Left ventricle myocardium inferior (tissue), 1 donor: ENCODE results near the gene TAB2. TPM values are rescaled to one million over a fixed set of nuclear protein-coding genes. Genes with fewer than 3 reads are reported as not detected.

ENCODE experiments used
- DNase-seq: peaks from one replicate; pipeline ENCODE4 v3.0.0-alpha.2; 2020
- H3K27ac ChIP-seq: fragments of 200-600 bp; replicated peaks from 2 replicates; pipeline ENCODE4 v1.8.0; 2021
- H3K27me3 ChIP-seq: fragments of 200-600 bp; 2 replicates; pipeline ENCODE4 v1.8.0; 2021; ENCODE audit warnings: low read depth
- H3K36me3 ChIP-seq: fragments of 200-600 bp; 2 replicates; pipeline ENCODE4 v1.8.0; 2021
- H3K4me1 ChIP-seq: fragments of 200-600 bp; 2 replicates; pipeline ENCODE4 v1.8.0; 2021
- H3K4me3 ChIP-seq: fragments of 200-600 bp; 2 replicates; pipeline ENCODE4 v1.8.0; 2021; ENCODE audit warnings: mild to moderate bottlenecking, moderate library complexity
- H3K9me3 ChIP-seq: fragments of 200-600 bp; replicated peaks from 2 replicates; pipeline ENCODE4 v1.8.0; 2021
- CTCF ChIP-seq: fragments of 200-600 bp; IDR thresholded peaks from 2 replicates; pipeline ENCODE4 v1.8.0; 2021; ENCODE audit warnings: antibody characterized with exemption, mild to moderate bottlenecking, borderline replicate concordance
- intact Hi-C: fragments of 100-400 bp; cut with micrococcal nuclease; formaldehyde crosslinking; loops from one replicate; pipeline ENCODE4 v1.11.0; 2022
- total RNA-seq: library from RNA; stranded (reverse); fragmentation: NEBNext Ultra II Directional; extraction: Animal tissue kit (Norgen Biotek cat#: 25700); gene quantifications from one replicate; pipeline ENCODE4 v1.2.1, GENCODE V29; 2021
- donor health status: DM: no; HTN: yes; CAD: no; lungs with severe emphysema.

Gene TAB2
- total RNA-seq, 1 donor from 2014 or later = 56.7 TPM

GRCh38 chr6:149336609-149336928 is 19.1 kb downstream of the TAB2 start:
- H3K4me1 ChIP-seq = peaks cover 96% of the 10 kb centered on the region
- H3K27me3 ChIP-seq = no peaks in the 10 kb centered on the region
- no peak overlapping the region for H3K4me3 ChIP-seq
- intact Hi-C loops = no loop called here
- DNase-seq = no peak
- no peaks in the 10 kb centered on the region for H3K36me3 ChIP-seq
- TF ChIP-seq CTCF = no peak
- no peaks in the 10 kb centered on the region for H3K9me3 ChIP-seq
- no peak overlapping the region for H3K27ac ChIP-seq

DNA sequence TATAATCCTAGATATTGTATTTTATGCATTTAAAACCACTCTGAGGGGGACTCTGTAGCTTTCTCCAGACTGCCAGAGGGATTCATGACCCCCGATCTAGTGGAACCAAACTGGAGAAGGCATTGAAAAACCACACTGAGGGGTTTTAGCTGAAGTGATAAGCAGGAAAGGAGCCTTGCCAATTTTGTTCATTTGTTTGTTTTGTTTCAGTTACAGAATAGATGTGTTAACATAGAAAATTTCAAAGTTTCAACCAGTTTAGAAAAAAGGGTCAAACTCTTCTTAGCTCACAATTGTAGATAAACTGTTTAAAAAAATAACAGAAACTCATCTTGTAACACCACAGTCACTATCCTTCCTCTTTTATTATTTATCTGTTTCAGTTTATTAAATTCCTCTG is 19.8 kb downstream of the TAB2 start:
- H3K27me3 ChIP-seq = no peaks in the 10 kb centered on the region
- no peak for DNase-seq
- peaks cover 96% of the 10 kb centered on the region for H3K4me1 ChIP-seq
- no peaks in the 10 kb centered on the region for H3K36me3 ChIP-seq
- TF ChIP-seq CTCF = no peak
- H3K27ac ChIP-seq = no peak overlapping the region
- intact Hi-C loops = no loop called here
- no peaks in the 10 kb centered on the region for H3K9me3 ChIP-seq
- no peak overlapping the region for H3K4me3 ChIP-seq

- H3K4me1 ChIP-seq = peaks cover 97% of the 10 kb centered on the region
- no peak for TF ChIP-seq CTCF
- intact Hi-C loops = no loop called here
Observed at GRCh38 chr6:149340200-149340599, 22.7 kb downstream of the TAB2 start.

GRCh38 chr6:149342525-149342924 is 25.0 kb downstream of the TAB2 start:
- no peak overlapping the region for H3K27ac ChIP-seq
- H3K9me3 ChIP-seq = no peaks in the 10 kb centered on the region
- peaks cover 75% of the 10 kb centered on the region for H3K4me1 ChIP-seq
- TF ChIP-seq CTCF = no peak
- no peak for DNase-seq
- no peaks in the 10 kb centered on the region for H3K27me3 ChIP-seq
- intact Hi-C loops = no loop called here
- H3K36me3 ChIP-seq = no peaks in the 10 kb centered on the region
- no peak overlapping the region for H3K4me3 ChIP-seq

More at GRCh38 chr6:149340200-149340599, 22.7 kb downstream of the TAB2 start:
- no peak for DNase-seq
- Histone ChIP-seq H3K36me3 (no peaks in the 10 kb centered on the region), H3K4me3 (no peak overlapping the region), H3K9me3 (no peaks in the 10 kb centered on the region), H3K27ac (no peak overlapping the region), H3K27me3 (no peaks in the 10 kb centered on the region)

DNA sequence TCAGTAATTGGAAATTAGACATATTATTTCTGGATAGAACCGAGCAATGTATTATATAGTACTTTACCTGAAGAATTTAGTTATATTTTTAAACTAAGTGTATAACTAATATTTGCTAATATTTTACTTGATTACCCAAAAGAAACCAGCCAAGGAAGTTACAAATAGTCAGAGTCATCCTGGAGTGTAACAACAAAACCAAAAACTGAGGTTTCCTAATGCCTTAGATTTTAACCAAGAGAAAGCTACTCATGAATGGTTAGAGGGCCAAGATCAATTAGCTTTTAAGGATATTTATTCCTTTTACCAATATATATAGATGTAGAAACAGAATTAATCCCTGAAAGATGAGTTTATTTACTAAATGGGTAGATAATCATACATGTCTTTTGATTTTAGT is 26.0 kb downstream of the TAB2 start:
- no peaks in the 10 kb centered on the region for H3K36me3 ChIP-seq
- H3K27me3 ChIP-seq = no peaks in the 10 kb centered on the region
- no peak overlapping the region for H3K4me3 ChIP-seq
- no peaks in the 10 kb centered on the region for H3K9me3 ChIP-seq
- intact Hi-C loops = no loop called here
- peaks cover 65% of the 10 kb centered on the region for H3K4me1 ChIP-seq
- DNase-seq = no peak
- no peak overlapping the region for H3K27ac ChIP-seq
- no peak for TF ChIP-seq CTCF

DNA sequence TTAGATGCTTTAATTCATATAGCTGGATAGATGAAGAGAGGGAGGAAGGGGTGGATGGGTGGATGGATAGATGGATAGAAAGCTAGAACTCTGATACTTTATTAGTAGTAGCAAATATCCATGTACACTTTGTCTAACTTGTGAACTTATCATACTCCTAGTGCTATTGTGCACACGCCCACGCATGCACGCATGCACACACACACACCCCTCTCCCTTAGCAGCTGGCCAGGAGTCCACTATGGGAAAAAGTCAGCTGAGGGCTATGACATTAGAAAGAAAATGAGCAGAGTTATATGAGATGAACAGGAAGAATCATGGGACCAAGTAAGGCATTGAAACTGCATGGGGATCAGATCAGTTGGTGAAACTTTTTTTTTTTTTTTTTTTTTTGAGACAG is 28.6 kb downstream of the TAB2 start:
- H3K4me1 ChIP-seq = peaks cover 42% of the 10 kb centered on the region
- intact Hi-C loops = no loop called here
- no peak for TF ChIP-seq CTCF
- no peaks in the 10 kb centered on the region for H3K36me3 ChIP-seq
- no peak overlapping the region for H3K27ac ChIP-seq
- no peaks in the 10 kb centered on the region for H3K9me3 ChIP-seq
- no peak for DNase-seq
- no peaks in the 10 kb centered on the region for H3K27me3 ChIP-seq
- no peak overlapping the region for H3K4me3 ChIP-seq
